GM18951 (cell line): ENCODE data around the gene SMG6.
"Not testable (repeated sequence)": the region's sequence is repeated elsewhere in the genome, so short reads cannot be mapped to it uniquely, and the experiment has no call there.

Source experiments
- POLR2A ChIP-seq: IDR thresholded peaks from 4 replicates; pipeline ENCODE4 v1.6.1; 2011; ENCODE audit warnings: mild to moderate bottlenecking; ENCODE audit not compliant: insufficient read length, insufficient read depth; ENCODE audit errors: extremely low read depth
- in situ Hi-C: fragments of 300-500 bp; cut with MboI; formaldehyde crosslinking; loops from one replicate; pipeline ENCODE4 v1.12.0; 2022; ENCODE audit warnings: low sequenced_read_pairs, mixed read lengths, inconsistent platforms; ENCODE audit not compliant: unreplicated experiment

SMG6 gene

GRCh38 chr17:2331303-2331702 is 27.7 kb upstream of the SMG6 start:
- no peak for TF ChIP-seq POLR2A
- in situ Hi-C loops: no loop called here

GRCh38 chr17:2323629-2324314 is 20.2 kb upstream of the SMG6 start:
- TF ChIP-seq POLR2A: no peak
- in situ Hi-C loops: no loop called here

GRCh38 chr17:2321399-2321798 is 17.8 kb upstream of the SMG6 start:
- TF ChIP-seq POLR2A: no peak
- in situ Hi-C loops: no loop called here

- TF ChIP-seq POLR2A: no peak
- in situ Hi-C loops: no loop called here
Measured at GRCh38 chr17:2319051-2319450, 15.5 kb upstream of the SMG6 start.

- in situ Hi-C loops: no loop called here
- no peak for TF ChIP-seq POLR2A
Measured at GRCh38 chr17:2317796-2318195, 14.2 kb upstream of the SMG6 start.

DNA sequence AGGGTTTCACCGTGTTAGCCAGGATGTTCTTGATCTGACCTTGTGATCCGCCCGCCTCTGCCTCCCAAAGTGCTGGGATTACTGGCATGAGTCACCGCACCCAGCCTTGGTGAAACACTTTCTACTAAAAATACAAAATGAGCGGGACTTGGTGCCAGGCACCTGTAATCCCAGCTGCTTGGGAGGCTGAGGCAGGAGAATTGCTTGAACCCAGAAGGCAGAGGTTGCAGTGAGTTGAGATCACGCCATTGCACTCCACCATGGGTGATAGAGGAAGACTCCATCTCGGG is 13.3 kb upstream of the SMG6 start:
- in situ Hi-C loops: not testable (repeated sequence)

DNA sequence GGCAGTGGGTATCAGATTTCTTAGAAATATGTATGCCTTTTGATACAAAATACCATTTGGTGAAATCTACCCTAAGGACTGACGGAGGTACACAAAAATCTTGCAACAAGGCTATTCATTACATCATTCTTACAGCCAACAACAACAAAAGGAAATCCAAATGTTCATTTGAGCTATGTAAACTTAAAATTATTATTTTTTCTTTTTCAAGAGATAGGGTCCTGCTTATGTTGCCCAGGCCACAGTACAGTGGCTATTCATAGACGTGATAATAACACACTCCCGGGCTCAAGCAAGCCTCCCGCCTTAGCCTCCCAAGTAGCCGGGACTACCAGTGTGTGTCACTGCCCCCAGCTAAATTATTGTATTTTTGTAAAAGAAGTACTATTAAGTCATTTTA is 9.2 kb upstream of the SMG6 start:
- TF ChIP-seq POLR2A: no peak
- in situ Hi-C loops: no loop called here

DNA sequence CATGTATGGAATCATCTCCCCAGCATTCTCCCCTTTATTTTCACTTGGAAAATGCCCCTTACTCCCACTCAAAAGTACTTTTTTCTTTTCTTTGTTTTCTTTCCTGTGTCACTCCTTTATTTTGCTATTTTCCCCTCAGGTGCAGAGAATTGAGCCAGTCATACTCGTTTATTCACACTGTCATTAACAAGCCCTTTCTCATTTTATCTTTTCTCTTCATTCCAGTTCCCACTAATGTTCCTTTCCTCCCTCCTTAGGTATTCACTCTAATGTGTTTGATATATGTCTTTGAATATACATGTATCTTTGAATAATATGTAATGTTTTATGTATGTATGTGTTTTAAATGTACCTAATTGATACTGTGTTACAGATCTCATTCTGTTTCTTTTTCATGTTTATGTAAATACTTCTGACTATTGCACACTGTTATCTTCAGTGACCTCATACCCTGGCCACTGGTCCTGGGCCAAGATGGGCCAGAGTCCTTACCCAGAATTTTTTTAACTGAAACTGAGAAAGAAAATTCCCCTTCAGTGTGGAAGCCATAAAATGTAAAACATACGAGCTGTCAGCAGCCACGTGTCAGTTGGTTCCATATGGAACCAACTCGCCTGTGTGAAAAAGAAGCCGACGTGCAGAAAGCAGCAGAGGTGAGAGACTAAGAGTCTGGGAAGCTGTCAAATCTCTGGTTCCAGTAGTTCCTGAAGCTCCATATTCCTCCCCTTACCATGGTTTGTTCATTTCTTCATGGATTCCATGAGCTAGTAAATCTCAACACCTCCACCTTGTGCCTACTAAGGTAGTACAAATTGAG is 6.0 kb upstream of the SMG6 start:
- no peak for TF ChIP-seq POLR2A
- in situ Hi-C loops: no loop called here

- TF ChIP-seq POLR2A: no peak
- in situ Hi-C loops: no loop called here
Measured at GRCh38 chr17:2304931-2305330, 1.3 kb upstream of the SMG6 start.

- in situ Hi-C loops: no loop called here
- no peak for TF ChIP-seq POLR2A
Measured at GRCh38 chr17:2302778-2303203, 794 bp downstream of the SMG6 start.

DNA sequence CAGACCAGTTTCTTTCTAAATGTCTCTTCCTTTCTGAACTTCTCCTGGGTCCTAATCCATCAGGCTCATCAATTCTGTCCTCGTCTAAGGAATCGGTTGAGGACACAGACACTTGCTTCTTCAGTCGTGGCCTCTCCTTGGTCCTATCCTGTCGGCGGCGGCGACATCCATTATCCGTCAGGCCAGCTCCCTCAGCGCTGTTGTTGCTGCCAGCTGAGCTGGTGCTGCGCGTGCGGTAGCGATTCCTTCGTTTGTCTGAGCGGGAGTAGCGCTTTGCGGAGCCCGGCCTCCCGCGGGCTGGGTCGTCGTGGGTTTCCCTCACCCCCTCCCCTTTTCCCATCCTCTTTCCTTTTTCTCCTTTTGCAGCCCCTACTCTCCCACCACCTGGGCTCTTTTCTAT is 3.8 kb downstream of the SMG6 start:
- in situ Hi-C loops: no loop called here
- no peak for TF ChIP-seq POLR2A

DNA sequence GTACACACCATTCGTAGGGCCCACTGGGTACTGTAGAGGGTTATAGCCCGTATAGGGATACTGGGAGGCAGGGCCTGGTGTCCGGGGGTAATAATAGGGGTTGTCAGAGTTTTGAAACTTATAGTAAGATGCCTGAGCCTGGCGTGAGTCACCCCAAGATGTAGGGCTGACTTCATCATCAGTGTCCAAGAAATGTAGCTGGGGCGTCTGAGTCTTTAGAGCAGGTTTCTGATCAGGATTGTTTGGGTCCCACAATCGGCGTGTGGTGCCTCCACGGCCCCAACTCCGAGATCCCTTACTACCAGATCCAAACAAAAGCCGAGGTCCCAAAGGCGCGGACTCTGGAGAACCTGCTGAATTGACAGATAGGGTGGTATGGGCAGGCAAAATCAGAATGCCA is 4.4 kb downstream of the SMG6 start:
- TF ChIP-seq POLR2A: no peak
- in situ Hi-C loops: no loop called here

DNA sequence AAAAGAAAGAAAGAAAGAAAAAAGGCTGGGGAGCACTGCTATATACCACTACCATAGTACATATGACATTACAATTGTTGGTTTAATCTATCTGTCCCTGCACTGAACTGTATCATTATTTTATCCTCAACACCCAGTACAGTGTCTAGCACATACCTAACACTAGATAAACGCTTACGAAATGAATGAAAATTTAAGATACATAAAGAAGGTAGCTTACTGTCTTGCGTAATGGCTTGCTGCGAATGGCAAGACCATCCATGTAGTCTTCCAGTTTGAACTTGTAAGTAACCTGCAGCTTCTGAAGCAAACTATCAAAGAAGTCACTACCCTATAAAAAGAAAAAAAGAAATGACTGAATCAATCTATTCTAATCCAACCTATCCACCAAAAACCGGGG is 6.6 kb downstream of the SMG6 start:
- in situ Hi-C loops: no loop called here

GRCh38 chr17:2295575-2295974 is 8.0 kb downstream of the SMG6 start:
- TF ChIP-seq POLR2A: no peak
- in situ Hi-C loops: no loop called here

More for the DNA sequence above, 6.6 kb downstream of the SMG6 start:
- TF ChIP-seq POLR2A: no peak
